ENCODE results near the gene LMF1. TPM values are rescaled to one million over a fixed set of nuclear protein-coding genes. Genes with fewer than 3 reads are reported as not detected.
"Not testable (repeated sequence)": the region's sequence is repeated elsewhere in the genome, so short reads cannot be mapped to it uniquely, and the experiment has no call there.

LMF1 gene
- total RNA-seq, 1 donor from 2014 or later, result 9.4 TPM

- no peak for DNase-seq
These were observed 104.4 kb downstream of the LMF1 start for GRCh38 chr16:866252-866896.

GRCh38 chr16:865026-865425 is 105.8 kb downstream of the LMF1 start:
- DNase-seq, result no peak

DNA sequence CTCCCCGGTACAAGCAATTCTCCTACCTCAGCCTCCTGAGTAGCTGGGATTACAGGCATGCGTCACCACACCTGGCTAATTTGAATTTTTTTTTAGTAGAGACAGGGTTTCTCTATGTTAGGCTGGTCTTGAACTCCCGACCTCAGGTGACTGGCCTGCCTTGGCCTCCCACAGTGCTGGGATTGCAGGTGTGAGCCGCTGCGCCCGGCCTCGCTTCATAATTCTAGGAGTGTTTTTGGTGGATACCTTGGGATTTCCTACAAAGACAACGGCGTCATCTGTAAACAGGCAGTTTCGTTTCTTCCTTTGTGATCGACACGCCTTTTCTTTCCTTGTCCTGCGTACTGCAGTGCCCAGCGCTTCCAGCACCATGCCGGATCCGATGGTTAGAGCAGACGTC is 109.3 kb downstream of the LMF1 start:
- DNase-seq, result no peak

DNA sequence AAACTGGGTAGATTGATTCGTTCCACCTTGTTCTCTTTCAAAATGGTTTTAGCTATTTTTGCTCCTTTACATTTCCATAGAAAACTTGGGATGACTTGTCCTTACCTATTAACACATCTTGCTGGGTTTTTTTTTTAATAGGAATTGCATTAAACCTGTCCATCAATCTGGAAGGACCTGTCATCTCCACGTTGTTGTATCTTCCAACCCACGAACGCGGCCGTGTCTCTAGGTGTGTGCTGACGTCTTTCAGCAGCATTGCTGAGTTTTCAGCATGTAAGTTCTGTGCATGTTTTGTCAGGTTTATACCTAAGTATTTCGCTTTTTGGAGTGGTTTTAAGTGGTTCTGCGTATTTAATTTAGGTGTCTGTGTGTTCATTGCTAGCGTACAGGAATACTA is 109.9 kb downstream of the LMF1 start:
- no peak for DNase-seq

DNA sequence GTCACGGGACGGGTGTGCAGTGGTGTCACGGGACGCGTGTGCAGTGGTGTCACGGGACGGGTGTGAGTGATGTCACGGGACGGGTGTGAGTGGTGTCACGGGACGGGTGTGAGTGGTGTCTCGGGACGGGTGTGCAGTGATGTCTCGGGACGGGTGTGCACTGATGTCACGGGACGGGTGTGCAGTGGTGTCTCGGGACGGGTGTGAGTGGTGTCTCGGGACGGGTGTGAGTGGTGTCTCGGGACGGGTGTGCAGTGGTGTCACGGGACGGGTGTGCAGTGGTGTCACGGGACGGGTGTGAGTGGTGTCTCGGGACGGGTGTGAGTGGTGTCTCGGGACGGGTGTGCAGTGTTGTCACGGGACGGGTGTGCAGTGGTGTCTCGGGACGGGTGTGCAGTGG is 111.8 kb downstream of the LMF1 start:
- not testable (repeated sequence) for DNase-seq

DNA sequence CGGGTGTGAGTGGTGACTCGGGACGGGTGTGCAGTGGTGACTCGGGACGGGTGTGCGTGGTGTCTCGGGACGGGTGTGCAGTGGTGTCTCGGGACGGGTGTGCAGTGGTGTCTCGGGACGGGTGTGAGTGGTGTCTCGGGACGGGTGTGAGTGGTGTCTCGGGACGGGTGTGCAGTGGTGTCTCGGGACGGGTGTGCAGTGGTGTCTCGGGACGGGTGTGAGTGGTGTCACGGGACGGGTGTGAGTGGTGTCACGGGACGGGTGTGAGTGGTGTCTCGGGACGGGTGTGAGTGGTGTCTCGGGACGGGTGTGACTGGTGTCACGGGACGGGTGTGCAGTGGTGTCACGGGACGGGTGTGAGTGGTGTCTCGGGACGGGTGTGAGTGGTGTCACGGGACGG is 112.3 kb downstream of the LMF1 start:
- DNase-seq, result not testable (repeated sequence)

- DNase-seq, result no peak
These were observed 114.0 kb downstream of the LMF1 start for GRCh38 chr16:856811-857210.

GRCh38 chr16:856101-856500 is 114.7 kb downstream of the LMF1 start:
- no peak for DNase-seq

DNA sequence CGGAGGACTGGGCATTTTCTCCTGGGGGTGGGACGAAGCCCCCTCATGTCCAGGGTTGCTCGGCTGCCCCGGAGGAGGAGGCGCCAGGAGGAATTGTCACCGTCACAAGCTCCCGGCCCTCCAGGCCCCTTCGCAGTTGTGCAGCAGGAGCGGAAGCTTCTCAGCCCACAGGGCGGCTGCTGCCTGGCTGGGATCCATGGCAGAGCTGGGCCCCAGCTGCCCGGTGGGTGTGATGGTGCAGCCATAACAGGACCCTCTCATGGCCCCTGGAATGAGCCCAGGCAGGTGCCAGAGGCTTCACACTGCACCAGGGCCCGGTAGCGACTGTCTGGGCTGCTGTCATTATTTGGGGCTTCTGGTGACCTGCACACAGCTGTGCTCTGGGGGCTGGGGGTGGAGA is 115.3 kb downstream of the LMF1 start:
- DNase-seq, result no peak

GRCh38 chr16:854808-855410 is 115.9 kb downstream of the LMF1 start:
- DNase-seq, result no peak

- no peak for DNase-seq
These were observed 116.6 kb downstream of the LMF1 start for GRCh38 chr16:853981-854807.

DNA sequence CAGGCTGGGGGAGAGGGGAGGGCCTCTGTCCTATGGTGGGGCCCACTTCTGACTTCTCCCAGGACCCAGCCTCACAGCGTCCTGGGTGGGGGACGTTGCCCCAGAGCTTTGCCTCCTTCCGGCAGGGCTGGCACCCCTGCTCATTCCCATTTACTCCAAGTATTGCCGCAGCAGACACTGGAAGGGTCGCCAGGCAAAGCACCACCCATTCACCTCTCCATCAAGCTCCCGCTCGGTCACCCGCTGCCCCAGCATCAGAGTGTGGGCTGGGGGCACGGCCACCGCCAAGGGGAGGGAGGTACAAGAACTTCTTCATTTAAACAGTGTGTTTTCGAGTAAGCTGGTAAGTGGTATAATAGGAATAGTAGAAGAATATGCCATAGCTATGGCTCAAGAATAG is 117.5 kb downstream of the LMF1 start:
- no peak for DNase-seq

- peak; percentile 26 for DNase-seq
These were observed 118.2 kb downstream of the LMF1 start for GRCh38 chr16:852451-853185.

- no peak for DNase-seq
These were observed 118.9 kb downstream of the LMF1 start for GRCh38 chr16:851871-852270.

GRCh38 chr16:851209-851810 is 119.5 kb downstream of the LMF1 start:
- no peak for DNase-seq

GRCh38 chr16:850668-851067 is 120.1 kb downstream of the LMF1 start:
- DNase-seq, result no peak

DNA sequence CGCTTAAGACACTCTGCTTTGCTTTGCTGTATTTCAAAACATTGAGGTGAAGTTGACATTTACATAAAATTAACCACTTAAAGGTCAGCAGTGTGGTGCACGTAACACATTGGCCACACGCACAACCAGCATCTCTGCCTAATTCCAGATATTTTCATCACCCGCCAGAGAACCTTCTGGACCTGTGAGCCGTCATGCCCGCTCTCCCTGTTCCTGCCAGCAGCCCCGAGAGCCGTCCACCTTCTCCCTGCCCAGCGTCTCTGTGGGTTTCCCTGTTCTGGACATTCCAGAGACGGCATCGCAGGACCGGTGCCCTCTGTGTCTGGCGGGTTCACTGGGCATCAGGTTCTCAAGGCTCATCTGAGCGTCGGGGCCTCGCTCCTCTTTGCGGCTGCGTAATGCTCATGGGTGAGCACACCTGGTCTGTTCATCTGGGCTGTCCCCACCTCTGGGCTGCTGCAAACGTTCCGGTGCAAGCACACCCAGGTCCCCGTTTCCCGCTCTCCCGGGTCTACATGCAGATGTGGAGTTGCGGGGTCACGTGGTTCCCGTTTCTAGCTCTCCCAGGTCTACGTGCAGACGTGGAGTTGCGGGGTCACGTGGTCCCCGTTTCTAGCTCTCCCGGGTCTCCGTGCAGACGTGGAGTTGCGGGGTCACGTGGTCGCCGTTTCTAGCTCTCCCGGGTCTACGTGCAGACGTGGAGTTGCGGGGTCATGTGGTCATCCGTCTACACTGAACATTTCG is 122.1 kb downstream of the LMF1 start:
- no peak for DNase-seq

DNA sequence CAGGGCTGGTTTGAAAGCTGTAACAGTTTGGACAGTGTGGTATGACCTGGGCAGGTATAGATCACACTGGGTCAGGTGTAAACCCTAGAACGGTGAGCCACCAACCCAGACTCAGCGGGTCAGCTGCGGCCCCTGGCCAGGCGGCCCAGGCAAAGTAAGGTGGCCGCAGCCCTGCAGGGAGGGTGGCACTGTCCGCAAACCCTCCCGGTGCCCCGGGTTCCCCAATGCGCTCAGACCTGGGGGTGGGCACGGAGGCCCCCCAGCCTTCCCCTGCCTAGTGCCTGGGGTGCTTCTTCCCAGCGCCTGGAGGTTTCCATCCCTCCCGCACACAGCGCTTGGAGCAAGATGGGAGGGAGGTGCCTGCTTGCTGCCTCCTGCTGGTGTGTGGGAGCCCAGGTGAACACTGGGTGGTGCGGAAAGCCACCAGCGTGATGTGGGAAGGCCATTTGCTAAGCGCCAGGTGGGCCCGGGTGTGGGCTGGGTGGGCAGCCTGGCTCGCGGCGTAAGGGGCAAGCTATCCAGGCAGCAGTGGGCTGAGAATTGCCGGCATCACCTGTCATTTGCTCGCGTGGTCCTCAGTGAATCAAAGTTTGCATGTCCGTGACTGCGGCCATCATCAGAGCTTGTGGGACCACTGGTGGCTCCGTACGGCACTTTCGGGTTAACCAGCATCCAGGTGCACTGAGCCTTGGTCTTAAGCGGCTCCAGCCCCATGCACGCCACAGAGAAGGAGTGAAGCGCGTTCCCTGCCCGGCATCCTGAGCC is 122.9 kb downstream of the LMF1 start:
- DNase-seq, result no peak

- DNase-seq, result no peak
These were observed 123.6 kb downstream of the LMF1 start for GRCh38 chr16:847151-847550.

DNA sequence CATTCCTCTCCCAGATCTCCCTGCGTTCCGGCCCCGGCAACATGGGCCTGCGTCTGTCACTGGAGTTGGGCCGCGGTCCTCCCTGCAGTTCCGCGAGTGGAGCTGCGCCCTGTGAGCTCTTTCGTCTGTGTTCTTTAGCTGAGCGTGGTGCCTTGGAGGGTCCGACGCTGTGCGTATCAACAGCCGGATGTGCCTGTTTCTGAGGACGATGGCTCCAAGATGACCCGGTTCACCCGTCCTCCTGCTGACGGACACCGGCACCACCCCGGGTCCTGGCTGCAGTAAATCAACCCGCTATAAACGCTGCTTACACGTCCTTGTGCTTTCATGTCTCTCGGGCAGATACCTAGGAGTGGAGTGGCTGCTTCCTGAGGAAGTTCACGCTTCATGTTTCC is 125.4 kb downstream of the LMF1 start:
- no peak for DNase-seq

Data from occipital lobe (tissue), 2 donors.